Stimulated activated CD8-positive, alpha-beta memory T cell treated with anti-CD3 and anti-CD28 coated beads, Interleukin-4, amount 100 ng/mL, for 4 hours (primary cell): Measurements from ENCODE around the gene CERS6.
"Not testable (repeated sequence)": the region's sequence is repeated elsewhere in the genome, so short reads cannot be mapped to it uniquely, and the experiment has no call there.

ENCODE experiments used
- DNase-seq, 2 donors: peaks; one replicate each; pipeline ENCODE4 v3.0.0-alpha.2; 2020; ENCODE audit warnings: low read depth in 2 of 2, low spot score in 1 of 2

The CERS6 gene

DNA sequence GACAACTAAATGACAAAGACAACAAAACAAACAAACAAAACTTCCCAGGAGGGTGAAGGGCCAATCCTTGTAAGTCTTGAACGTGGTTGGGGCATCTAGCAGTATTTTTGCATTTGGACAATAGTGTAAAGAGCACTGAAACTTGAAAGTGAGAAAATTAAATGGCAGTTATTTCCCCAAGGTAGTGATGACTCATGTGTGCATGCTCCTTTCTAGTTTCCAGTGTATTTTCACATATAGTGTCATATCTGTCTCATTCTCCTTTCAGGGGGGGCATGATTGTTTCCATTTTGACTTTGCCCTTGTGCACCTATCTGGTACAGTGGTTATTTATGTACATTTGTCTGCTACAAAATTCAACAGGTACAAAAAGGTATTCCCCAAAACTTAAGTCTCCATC is 39.5 kb downstream of the CERS6 start:
- DNase-seq: no peak

DNA sequence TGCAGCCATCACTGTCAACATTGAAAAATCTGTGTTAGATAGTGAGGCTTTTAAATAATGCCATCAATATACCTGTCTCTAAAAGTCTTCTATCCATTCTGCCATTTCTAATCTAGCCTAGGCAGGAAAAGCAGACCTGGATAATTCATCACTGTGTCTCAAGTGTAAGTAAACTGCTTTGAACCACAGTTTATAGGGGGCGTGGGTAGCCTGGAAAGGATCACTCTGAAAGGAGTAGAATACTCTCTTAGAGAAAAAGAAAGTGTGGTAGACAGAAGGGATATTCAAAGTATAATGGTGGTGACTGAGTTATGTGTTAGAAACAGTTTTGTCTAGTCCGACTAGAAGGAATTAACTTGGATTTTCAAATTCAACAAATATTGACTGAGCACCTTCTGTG is 40.8 kb downstream of the CERS6 start:
- DNase-seq: no peak

DNA sequence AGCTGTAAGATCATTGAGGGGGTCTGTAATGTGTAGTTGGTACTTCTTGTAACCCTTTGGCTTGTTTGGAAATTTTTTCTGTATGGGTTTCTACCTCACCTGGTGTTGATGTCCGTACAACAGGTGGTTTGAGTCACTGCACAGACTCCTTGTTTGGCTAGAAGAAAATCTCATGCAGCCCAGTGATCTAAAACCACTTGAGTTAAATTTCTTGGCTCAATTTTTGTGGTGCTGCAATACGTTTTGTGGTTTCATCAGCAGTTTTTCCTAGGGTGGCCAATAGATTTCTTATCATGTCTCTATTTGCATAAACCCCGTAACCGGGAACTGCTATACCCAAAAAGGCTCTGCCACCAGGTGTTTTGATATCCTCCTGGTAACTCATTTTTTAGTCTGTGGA is 43.4 kb downstream of the CERS6 start:
- DNase-seq: no peak

DNA sequence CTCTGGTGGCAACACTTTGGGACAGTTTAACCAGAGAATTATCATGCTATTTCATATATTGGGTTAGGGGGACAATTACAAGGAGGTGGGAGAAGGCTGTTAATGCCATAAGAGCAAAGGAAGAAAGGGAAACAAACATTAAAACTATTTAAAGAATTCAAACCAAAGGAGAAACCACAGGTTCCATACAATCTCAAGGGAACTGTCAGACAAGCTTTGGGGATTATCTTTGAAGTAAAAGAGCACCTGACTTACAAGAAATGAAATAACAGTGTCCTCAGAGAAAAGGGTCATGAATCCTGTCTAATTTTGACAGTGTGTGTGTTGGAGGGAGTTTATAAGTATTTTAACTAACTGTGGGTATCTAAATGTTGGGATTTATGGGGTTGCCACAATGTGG is 44.4 kb downstream of the CERS6 start:
- DNase-seq: no peak

DNA sequence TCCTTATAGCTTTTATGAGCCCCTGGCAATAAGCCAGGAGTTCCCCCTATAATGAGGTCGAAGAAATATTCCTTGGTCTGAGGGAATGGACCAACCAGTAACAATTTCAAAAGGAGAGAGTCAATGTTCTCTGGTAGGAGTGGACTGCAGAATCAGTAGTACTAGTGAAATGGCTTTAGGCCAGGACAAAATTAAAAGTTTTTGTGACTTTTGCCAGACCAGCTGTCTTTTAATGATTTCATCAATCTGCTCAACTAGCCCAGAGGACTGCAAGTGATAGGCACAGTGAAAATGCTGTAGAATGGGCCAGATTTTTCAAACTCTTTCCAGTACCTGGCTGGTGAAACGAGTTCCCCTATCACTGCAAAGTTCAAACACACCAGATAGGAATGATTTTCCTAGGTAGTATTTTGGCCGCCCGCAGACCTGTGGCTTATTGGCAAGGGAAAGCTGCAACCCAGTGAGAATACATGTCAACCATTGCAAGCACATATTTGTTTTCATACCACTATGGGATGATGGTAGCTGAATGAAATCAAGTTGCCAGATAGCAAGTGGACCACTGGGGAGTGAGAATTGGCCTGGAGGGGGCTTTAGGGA is 45.5 kb downstream of the CERS6 start:
- no peak for DNase-seq

DNA sequence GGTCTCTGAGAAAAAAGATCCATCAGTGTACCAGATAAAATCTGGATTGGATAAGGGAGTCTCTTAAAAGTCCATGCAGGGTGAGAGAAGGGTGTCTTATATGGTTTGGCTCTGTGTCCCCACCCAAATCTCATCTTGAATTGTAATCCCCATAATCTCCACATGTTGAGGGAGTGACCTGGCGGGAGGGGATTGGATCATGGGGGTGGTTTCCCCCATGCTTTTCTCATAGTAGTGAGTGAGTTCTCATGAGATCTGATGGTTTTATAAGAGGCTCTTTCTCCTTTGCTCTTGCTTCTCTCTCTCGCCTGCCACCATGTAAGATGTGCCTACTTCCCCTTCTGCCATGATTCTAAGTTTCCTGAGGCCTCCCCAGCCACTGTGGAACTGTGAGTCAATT is 46.8 kb downstream of the CERS6 start:
- not testable (repeated sequence) for DNase-seq

DNA sequence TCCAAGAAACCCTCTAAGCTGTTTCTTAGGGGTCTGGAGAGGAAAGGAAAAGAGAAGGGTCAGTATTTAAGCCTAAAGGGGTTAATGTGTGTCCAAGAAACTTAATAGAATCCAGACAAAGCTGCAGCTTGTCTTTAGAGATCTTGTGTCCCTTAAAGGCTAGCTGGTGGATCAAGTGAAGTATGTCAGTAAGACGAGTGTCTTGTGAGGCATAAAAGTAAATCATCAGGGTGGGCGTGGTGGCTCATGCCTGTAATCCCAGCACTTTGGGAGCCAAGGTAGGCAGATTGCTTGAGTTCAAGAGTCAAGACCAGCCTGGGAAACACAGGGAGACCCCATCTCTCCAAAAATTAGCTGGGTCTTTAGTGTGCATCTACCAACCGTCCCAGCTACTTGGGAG is 47.8 kb downstream of the CERS6 start:
- DNase-seq: no peak

DNA sequence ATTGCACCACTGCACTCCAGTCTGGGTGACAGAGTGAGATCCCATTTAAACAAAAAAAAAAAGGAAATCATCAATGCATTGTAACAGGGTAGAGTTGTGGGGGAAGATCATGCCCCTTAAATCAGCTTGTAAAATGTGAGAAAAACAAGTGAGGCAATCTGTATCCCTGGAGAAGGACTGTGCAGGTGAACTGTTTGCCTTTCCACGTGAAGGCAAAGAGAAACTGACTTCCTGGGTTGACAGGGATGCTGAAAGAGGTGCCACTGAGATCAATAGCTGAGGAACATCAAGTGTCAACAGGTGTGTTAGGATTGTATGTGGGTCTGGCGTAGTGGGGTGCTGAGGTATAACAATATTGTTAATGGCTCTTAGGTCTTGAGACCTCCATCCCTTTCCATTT is 48.3 kb downstream of the CERS6 start:
- no peak for DNase-seq

DNA sequence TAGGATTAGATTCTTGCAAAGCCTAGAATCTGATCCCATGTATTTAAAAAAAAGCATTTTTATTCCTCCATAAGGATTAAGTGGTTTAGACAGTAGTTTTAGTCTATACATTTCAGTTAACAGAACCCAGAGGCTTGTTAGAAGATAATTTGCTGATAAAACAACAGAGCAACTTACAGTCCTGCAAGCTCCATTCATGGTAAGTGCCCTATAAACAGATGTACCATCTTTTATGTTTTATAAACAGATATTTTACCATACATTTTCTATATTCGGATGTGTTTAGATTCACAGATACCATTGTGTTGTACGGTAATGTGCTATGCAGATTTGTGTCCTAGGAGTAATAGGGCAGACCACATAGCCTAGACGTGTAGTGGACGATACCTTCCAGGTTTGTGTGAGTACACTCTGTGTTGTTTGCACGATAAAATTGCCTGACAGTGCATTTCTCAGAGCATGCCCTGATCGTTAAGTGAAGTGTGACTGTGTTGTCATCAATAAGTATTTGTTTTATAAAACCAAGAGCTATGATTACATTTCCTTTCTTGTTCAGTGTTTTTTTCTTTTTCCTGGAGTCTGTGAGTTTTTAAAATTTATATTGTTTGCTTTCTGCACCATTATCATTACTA is 54.2 kb downstream of the CERS6 start:
- no peak for DNase-seq

DNA sequence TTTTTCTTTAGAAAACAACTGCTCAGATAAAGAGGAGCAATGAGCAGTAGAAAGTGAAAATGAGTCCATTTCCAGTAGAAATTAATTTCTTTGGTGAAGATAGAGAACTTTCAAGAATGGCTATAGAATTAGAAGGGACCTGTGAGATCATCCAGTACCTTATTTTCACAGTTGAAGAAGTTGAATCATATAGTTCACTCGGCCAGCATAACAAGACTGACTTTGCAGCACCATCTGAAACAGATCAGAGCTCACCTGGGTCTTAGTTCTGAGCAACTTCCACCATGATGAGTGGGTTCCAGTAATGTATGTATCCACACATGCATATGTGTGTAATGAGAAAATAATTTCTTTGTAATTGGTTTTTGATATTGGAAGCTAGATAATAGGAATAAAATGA is 58.6 kb downstream of the CERS6 start:
- no peak for DNase-seq

DNA sequence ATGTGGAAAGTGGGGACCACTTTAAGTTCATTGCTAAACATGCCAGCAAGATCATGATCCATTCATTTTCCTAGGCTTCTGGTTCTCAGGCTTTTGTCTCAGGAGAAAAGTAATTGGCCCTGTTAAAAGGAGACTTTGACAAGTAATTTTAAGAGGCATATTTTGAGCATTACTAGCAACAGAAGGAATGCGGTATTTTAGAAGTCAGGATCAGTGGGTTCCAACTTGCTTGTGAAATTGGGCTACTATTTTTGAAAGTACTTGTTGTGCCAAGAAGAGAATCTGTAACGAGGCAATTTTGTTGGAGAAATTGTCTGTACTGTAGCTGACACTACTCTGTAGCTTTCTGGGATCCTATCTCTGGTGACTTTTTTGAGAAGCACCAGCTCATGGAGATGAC is 59.4 kb downstream of the CERS6 start:
- no peak for DNase-seq

DNA sequence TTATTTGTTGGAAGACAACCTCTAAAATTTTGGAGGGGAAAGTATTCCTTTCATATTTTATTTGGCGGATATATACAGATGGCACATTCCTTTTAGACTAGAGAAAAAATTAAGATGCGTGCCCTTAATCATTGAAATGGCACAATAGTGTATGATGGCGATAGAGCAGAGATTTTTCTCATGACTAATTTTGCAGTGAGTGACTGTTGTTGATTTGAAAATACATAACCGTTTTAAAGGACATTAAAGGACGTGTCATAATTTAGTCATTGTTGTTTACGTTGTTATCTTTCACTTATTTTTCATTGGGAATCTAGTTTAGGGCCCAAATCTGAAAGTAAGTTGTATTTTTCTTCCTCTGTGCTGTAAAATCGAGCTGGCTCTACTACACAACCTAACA is 61.7 kb downstream of the CERS6 start:
- DNase-seq: no peak

DNA sequence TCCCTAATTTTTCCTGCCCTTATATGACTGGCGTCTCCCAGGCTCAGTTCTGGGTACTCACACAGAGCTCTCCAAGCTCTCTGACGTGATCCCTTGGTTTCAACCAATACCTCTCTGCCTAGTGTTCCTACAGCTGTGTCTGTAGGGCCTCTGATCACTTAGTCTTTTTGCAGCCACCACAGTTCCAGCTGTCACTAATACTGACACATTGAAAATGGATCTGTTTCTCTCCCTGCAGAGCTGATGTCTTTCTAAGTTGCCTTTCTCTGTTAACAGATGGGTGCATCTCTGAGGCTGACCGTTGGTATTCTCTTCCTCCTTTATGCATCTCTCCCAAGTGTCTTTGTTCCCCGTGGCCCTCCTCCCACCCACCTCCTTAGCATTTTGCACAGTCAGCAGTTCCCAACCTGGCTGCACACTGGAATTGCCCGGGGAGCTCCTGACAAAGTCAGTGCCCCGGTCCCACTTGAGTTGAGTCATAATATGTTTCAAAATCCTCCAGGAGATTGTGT is 62.5 kb downstream of the CERS6 start:
- DNase-seq: no peak

DNA sequence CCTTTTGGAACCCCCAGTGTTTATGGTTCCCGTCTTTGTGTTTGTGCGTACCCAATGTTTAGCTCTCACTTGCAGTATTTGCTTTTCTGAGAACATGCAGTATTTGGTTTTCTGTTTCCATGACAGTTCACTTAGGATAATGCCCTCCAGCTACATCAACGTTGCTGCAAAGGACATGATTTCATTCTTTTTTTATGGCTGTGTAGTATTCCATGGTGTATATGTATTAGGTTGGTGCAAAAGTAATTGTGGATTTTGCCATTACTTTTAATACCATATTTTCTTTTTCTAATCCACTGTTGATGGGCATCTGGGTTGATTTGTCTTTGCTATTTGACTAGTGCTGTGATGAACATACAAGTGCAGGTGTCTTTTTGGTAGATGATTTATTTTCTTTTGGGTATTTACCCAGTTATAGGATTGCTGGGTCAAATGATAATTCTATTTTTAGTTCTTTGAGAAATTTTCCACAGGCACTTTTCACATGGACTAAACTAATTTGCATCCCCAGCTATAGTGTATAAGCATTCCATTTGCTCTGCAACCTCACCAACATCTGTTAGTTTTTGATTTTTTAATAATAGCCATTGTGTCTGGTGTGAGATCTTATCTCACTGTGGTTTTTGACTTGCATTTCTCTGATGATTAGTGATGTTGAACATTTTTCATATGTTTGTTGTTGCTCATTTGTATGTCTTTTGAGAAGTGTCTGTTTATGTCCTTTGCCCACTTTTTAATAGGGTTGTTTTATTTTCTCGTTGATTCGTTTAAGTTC is 63.6 kb downstream of the CERS6 start:
- no peak for DNase-seq

DNA sequence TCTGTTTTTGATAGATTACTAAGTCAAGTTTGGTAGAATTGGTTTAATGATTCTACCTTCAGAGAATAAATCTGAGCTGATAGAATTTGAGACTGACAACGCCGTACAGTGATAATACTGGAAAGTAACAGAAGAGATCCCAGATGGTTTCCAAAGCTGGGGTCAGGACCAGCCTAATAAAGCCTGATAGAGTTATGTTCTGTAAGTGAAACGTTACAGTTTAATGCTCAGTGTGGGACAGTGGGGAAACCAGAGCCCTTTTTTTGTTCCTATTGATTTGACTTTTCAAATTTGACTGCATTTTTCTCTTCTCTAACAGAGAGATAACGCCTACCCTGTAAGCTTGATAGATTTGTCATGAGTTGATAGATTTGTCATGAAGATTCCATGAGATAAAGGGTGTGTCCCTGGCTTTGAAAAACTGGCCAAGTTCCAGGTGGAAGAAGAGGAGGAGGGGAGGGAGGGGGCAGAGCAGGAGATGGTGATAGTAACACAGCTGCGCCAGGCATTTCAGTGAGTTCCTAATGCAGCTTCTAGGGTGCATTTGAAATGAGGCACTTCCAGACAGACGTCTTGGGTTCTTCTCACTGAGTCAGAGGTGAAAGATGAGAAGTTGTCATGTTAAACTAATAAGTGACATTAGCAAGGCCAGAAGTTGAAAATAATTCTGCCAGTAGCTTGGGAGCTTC is 65.1 kb downstream of the CERS6 start:
- DNase-seq: no peak

DNA sequence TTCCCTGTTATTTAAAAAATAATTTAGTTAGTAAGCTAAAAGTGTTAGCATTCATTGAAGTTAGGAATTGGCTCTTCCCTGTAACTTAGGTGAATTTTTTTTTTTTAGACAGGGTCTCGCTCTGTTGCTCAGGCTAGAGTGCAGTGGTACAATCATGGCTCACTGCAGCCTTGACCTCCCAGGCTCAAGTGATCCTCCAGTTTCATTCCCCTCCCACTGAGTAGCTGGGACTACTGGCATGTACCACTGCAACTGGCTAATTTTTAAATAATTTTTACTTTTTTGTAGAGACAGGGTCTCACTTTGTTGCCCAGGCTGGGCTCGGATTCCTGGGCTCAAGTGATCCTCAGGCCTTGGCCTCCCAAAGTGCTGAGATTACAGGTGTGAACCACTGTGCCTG is 66.4 kb downstream of the CERS6 start:
- no peak for DNase-seq

DNA sequence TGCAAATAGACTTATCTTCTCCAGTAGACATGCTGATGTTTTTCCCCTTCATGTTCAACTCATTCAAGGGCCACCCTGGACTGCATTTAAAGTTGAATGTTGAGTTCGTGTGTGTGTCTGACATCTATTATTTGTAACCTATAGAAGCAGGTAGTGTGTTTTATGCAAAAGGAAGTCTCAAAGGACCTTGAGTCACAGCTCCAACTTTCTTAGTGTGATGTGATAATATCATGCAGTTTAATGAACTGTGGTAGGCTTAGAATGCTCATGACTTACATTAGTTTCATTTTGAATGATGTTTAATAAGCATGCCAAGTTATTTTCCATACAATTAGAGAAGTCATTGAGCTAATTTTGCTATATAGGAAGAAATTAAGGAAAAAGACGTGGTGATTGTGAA is 67.9 kb downstream of the CERS6 start:
- DNase-seq: no peak

DNA sequence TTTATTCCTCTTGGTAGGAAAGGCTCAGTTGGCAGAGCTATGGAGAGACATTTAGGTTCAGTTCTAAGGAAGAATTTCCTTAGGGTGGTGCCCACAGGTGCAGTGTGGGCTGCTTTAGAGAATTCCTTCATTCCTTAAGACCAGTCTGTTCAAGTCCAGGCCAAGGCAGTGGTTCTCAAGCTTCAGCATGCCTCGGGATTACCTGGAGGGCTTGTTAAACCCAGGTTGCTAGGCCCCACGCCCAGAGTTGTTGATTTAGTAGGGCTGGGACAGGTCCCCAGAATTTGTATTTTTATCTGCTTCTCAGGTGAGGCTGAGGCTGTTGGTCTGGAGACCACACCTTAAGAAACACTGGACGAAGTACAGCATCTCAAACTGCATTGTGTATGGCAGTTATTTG is 68.9 kb downstream of the CERS6 start:
- no peak for DNase-seq

DNA sequence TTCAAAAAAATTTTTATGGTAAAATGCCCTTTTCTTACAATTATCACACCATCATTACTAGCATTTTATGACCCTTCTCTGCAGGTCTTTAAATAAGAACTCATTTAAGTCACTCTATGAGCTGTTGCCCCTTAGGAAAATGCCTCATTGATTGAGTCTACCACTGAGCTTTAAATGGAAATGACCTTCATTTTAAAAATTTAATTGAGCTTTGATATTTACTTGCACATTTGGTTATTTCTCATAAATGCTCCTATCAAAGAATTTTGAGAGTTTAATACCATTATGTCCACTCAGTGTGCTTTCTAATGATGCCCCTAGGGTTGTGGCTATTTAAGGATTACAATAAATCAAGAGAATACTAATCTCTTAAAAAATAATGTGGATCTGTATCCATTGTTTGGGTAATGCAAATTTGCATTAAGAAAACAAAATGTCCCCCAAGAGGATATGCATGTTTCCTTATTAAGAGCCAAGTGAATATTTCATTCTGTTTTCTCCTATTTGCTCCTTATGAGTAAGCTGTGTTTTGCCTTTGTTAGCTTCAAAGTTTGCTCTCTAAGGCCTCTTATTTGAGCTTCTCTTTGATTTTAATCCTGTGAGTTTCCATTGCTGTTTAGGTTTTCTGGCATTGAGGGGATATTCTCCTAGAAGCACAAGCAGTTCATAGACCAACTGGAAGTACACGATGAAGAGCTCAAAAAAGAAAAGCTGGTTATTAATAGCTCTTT is 69.8 kb downstream of the CERS6 start:
- DNase-seq: no peak

DNA sequence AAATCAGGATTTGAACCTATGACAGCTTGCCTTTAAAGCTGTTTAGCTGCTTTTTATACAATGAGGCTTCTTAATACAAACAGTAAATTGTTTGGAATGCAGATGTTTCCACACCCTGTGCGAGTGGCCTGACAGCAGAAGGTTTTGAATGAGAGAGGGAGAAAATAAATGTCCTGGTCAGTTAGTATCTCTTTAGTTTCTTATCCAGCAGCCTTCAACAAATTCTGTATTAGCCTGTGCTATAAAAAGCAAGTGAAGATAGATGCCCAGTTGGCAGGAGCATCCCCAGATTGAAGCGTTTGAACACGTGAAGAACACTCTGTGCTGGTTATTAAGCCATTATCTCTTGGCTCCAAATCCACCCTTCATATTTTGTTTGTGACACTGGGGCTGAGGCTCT is 70.6 kb downstream of the CERS6 start:
- DNase-seq: no peak

DNA sequence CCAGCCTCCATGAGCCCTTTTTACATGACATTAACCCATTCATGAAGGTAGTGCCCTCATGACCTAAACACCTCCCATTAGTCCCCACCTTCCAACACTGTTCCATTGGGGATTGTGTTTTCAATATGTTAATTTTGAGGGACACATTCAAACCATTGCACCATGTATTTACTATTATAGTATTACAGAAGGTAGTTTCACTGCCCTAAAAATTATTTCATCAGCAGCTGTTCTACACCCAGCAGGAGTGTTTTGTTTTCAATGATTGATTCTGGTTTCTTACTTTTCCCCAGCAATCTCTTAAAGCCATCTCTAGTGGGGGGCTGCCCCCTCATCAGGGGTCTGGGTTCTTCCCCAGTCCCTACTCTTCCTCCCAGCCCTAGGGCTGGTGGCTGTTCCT is 71.9 kb downstream of the CERS6 start:
- no peak for DNase-seq
